ENCODE measurements around the gene DGKZ.

Gene DGKZ

DNA sequence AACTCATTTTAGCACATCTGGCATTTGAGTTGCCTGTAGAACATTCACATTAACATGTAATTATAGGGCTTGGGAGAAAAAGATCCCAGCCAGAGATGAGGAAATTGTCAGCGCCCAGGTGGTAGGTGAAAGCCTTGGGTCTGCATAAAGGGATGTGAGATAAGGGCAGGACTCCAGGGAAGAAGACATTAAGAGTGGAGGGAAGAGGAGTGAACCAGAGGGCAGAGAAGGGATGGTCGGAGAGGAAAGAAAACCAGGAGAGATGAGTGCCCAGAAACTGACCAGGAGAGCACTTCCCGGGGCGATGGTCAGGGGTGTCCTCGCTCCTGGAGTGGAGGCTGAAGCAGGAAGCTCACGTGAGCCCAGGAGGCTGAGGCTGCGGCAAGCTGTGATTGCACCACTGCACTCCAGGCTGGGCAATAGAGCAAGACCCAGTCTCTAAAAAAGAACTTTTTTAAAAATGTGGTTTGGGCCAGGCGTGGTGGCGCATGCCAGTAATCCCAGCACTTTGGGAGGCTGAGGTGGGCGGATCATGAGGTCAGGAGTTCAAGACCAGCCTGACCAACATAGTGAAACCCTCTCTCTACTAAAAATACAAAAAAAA lies 20.3 kb upstream of the DGKZ start:
- DNase-seq, result no peak

DNA sequence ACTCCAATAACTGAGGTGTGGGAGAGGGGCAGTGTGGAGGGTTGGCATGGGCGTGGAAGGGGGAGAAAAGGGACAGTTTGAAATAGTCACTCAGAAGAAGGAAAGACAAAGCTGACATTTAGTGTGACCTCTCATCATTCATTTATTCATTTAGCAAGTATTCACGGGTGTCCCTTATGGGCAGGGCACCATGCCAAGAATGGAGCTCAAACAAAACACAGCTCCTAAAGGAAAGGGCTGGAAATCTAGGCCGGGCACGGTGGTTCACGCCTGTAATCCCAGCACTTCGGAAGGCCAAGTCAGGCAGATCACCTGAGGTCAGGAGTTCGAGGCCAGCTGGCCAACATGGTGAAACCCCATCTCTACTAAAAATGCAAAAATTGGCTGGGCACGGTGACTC lies 19.4 kb upstream of the DGKZ start:
- DNase-seq, result no peak

DNA sequence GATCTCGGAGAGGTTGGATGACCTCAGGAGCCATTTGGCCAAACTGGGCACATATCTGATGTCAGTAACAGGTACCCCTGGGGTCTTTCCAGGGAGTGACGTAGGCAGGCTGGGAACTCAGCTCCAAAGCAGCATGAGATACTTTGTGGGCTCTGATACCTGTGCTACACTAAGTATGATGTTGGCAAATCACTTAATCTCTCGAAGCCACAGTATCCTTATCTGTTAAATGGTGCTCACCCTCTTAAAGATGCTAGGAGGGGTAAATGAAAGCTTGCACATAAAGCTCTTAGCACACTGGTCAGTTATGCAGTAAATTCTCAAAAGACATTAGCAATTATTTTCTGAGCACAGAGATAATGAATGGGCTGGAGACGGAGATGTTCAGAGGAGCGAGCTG lies 17.1 kb upstream of the DGKZ start:
- no peak for DNase-seq

DNA sequence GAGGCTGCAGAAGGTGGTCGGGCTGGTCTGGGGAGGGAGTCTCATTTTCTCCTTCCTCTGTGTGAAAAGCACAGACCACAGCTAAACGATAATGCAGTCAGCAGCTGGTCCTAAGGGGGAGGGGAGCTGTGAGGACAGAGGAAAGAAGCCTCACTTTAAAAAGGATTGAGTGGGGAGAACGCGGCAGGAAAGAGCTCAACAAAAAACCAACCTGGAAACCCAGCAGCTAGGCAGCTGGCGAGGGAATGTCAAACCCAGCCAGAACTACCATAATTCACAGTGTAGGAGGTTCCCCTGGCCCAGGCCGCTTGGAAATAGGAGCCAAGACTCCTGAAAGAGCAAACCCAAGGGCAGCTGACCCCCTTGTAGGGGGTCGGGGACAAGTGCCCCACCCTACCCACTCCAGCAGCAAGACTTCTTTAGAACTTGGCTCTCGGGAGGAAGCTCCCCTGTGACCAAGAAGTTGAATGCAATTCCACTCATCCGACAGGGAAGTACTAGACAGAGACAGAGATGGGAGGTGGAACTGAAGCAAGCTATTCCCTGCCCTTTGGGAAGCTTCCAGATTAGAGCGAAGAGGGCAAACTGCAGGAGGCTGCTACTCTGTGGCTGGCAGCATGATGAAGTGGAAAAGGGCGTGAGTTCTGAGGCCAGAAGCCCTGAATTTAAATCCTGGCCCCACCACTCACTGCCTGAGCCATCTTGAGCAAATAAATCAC lies 16.5 kb upstream of the DGKZ start:
- no peak for DNase-seq

DNA sequence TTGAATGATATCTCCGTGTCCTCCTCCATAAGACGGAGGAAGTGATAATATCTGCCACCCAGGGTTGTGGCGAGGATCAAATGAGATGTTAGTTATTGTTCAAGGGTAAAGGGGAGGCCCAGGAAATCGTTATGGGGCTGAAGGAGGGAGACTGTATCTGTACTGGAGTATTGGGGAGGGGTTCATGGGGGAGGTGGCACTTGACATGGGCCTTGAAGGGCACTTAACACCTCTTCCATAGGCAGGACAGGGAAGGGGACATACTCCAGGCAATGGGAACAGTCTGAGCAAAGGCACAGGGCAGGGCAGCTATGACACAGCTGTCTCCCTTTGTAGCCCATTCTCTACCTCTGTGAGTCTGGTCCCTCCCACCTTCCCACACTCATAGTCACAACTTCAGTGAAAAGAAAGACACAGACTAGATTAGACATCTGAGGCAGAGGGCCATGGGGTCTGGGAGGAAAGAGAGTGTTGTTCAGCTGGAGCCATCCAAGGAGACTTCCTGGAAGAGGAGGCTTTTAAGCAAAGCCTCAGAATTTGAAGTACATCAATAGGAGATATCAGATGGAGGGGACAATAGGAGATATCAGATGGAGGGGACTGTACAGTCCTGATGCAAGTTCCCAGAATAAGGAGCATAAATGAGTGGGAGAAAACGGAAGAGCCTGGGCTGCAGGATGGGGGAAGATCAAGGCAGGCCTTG lies 15.8 kb upstream of the DGKZ start:
- peak; percentile 47 to 49 for DNase-seq

DNA sequence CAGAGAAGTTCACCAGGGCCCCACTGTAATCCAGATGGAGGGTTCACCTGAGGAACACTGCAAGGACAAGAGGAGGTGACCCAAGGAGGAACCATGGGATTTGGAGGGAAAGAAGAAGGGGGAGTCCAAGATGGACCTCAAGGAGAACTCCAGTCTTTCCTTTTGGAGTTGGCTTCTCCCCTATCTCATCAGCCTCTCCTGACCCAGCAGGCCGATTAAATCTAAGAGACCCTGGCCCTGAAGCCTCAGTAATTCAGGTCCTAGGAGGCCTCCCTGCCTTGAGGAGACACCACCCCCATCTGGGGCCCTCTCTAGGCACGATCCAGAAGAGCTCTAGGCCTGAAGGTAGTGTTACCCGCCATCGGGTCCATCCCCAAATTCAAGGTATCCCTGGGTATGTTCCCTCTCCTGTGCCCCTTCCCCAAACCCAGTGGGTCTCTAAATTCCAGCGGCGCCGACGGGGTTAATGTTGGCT lies 15.1 kb upstream of the DGKZ start:
- no peak for DNase-seq

DNA sequence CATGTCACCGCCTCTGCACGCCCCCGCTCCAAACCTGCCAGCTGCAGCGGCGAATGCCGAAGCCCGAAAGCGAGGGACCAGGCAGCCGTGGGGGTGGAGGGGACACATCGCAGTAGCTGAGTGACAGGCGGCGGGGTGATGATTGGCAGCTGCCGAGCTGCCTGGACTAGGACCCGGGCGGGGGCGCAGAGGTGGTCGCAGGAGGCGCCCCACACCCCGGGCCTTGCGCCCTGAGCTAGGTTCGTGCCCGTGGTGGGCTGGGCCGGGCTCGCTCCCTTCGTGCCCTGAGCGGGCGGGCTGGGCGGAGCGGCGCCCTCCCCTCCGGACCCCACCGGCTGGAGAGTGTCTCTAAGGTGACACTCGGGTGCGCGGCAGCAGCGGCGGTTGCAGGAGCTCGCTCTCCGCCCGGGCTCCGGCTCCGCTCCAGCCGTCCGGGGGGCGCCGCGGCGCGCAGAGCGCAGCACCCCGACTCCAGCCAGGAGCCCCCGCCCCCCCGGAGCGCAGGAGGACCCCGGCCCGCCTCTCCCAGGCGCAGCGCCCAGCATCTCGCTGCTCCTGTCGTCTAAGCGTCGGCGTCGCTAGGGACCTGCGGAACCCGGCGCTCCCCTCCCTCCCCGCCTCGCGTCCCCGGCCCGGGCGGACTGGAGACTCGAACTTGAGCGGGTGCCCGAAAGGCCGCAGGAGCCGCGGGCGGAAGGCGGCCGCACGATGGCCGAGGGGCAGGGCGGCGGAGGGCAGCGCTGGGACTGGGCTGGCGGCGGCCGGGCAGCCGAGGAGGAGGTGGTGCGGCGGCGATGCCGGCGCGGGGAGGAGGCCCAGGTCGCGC lies 14.5 kb upstream of the DGKZ start:
- DNase-seq, result peak; percentile 67 to 75

DNA sequence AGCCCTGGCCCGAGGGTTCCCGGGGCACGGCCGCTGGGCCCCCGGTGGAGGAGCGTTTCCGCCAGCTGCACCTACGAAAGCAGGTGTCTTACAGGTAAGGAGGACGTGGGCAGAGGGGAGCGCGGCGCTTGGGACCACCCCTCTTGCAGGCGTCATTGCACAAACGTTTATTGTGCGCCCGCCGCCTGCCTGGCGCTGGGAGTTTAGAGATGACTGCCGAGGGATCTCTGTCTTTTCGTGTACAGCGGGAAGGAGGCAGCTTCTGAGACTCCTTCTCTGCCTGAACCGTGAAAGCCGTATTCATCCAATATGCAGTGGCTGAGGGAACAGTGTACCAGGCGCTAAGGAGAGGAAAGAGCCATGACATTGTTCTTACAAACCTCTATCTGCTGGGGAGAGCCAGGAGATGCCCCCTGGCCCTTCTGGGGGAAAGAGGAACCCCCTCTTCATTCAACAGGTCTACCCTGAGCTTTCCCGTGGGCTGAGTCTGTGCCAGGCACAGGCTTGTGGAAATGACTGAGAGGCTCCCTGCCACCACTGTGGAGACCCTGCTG lies 13.8 kb upstream of the DGKZ start:
- peak in 1 of 2 experiments; percentile 21 for DNase-seq

DNA sequence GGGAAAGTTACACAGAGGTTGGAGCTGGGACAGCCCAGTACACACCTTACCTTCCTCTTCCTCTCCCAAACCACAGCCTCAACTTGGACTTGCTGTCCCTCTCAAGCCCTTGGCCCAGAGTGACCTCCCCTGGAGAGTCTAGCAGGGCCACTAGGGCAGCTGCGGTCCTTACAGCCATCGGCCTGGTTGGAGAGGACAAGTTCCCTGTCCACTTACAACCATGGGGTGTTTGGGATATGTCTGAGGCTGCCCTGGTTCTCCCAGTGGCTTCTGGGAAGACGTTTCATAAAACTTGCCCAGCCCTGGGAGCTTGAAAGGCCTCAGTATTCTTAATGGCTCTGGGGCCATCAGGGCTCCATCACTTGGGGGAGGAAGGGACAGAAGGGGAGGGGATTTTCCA lies 13.1 kb upstream of the DGKZ start:
- DNase-seq, result no peak

DNA sequence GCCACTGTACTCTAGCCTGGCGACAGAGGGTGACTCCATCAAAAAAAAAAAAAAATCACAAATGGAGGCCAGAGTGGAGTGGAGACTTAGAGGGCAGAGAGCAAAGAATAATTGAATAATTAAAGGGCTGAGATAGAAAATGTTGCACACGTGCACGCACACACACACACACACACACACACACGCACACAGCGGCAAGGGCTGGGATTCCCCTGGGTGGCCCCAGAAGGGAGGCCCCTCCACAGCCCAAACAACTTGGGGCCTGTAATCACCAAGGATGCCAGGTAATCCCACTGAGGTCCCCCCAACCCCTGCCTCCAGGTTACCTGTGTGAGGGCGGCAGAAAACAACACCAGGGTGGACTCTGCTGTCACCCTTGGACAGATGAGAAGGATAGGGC lies 12.0 kb upstream of the DGKZ start:
- no peak for DNase-seq

DNA sequence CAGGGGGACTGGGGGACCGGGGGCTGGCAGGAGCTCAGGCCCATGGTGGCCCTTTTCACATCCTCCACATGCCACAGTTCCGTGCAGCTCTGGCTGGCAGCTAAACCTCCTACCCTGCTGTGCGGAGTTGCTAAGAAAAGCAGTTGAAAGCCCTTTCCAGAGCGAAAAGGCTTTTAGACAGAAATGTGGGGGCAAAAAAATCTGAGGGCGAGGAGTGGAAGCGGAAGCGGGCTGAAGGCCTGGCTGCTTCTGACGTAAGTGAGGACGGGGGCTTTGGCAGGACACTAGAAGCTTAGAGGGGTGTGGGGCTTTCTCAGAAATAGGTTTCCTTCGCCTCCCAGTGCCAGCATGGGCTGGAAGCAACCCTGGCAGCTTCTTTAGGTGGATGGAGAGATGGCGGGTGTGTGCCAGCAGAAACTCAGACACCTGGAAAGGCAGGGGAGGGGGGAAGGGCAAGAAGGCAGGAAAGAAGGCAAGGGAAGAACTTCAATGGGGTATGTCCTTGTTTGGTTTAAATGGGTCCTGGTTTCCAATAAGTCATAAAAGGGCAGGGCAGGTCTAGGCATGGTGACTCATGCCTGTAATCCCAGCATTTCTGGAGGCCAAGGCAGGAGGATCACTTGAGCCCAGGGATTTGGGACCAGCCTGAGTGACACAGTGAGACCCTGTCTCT lies 11.2 kb upstream of the DGKZ start:
- DNase-seq, result no peak

DNA sequence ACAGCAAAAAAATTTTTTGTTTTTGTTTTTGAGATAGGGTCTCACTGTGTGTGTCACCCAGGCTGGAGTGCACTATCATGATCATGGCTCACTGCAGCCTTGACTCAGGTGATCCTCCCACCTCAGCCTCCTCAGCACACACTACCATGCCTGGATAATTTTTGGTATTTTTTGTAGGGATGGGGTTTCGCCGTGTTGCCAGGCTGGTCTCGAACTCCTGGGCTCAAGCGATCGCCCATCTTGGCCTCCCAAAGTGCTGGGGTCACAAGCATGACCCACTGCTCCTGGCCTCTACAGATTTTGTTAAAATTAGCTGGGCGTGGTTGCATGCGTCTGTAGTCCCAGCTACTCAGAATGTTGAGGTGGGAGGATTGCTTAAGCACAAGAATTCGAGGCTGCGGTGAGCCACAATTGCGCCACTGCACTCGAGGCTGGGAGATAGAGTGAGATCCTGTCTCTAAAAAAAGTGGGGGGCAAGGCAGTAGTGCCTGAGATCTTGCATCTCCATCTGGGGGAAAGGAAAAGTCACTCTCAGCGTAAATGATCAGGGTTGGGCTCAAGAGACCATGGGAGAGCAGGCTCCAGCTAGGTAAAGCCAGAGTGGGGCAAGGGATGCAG lies 10.6 kb upstream of the DGKZ start:
- no peak for DNase-seq

DNA sequence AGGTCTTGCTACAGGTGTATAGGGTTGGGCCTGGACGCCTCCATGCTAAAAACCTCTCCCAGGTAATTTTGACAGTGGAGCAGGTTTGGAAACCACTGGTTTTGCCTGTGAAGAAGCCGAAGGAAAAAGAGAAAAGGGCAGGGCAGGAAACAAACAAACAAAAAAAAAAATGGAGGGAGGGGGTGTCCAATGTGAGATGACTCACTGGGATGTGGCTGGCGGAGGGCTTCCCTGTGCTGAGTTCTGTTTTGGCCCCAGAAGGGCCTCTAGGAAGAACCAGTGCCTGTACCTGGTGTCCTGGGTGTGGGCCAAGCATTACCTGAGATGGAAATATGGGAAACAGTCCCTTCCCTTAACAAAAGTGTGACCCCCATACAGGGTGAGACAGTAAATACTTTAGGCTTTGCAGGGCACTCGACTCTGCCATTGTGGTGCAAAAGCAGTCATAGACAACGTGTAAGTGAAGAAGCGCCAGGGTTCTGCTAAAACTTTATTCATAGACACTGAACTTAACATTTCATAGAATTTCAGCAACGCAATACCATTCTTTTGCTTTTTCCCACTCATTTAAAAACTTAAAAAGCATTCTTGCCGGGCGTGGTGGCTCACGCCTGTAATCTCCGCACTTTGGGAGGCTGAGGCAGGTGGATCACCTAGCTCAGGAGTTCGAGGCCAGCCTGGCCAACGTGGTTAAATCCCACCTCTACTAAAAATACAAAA lies 9.5 kb upstream of the DGKZ start:
- DNase-seq, result no peak

DNA sequence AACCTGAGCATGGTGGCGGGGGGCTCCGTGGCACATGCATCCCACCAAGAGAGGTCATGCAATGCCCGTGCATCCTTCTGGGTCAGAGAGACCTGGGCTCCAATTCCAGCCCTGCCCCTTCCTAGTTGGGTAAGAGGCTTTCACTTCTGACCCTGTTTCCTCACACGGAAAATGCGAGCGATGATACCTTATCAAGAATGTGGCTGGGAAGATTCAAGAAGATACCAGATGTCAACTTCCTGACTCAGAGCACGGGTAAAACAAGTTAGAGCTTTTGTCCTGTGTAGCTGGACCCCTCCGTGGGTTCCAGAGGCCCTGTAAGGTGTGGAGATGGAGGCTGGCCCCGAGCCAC lies 8.7 kb upstream of the DGKZ start:
- DNase-seq, result no peak

DNA sequence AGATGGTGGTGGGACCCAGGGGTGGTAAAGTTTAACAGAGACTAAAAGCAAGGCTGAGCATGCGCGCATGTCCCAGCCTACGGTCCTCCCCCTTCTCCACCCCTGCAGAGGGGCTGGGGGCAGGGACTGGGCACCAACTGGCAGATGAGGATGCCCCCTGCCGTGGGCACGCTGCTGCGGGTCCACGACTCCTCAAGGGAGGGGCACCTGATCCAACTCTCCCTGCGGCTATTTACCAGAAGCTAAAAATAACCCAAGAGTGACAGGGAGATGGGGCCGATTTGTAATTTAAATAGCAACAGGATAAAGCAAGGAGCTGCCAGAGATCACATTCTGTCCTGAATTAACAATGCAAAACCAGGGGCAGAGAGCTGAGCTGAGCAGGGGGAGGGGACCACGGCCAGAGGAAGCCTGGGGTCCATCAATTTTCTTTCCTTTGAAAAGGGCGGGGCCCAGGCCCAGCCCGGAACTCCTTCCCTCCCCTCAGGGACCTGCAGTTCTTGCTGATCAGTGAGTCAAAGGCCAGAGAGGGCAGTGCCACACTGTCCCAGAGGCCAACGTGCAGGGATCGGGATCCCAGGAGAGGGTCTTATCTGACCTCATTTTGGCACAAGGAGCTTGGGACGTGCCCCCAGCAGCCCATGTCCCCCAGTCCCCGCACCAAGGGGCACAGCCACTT lies 8.1 kb upstream of the DGKZ start:
- no peak for DNase-seq

DNA sequence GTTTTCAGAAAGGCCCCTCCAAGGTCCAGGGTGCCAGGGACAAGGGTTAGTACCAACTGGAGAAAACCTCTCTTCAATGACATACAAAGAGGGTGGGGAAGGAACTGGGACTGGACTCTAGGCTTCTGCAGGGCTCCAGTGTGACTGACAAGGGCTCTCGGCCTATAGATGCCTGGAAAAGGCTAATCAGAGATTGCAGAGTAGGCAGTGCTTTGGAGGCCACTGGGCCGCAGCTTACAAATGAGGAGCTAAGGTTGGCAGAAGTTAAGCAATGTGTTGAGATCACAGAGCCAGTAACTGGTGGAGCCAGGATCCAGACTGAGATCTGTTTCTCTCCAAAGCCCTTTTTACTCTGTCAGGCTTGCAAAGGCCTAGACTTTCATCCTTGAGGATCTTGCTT lies 7.4 kb upstream of the DGKZ start:
- no peak for DNase-seq

DNA sequence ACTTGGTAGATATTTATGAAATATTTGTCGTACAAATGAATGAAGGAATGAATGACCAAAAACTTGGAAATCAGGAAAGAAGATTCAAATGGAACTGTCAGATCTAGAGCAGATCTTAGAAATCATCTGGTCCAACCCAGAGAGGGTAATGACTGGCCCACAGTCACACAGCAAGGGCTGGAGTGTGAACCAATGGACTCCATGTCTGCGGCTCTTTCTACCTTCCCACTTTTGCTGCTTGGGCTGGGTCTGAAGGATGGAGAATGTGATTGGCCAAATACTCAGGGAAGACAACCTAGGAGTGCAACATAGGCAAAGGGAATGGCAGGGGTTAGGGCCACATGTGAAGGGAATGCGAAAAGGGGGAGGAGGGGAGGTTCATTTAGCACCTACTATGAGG lies 5.8 kb upstream of the DGKZ start:
- DNase-seq, result no peak

DNA sequence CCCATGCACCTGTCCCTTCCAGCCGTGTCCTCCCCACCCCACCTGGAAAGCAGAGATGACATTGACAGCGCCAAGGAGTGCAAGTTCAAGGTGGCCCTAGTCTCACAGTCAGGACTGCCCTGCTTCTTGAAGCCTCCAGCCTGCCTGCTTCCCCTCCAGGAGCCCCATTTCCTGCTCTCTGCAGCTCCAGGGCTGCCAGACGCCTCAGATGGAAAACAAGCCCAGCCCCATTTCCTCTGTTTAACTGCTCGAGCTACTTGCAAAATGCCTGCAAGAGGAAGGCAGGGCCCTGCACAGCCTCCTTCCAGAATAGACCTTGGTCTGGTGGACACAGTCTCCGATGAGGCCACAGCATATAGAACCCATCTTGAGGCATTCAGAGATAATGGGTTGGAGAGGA lies 5.0 kb upstream of the DGKZ start:
- DNase-seq, result no peak

DNA sequence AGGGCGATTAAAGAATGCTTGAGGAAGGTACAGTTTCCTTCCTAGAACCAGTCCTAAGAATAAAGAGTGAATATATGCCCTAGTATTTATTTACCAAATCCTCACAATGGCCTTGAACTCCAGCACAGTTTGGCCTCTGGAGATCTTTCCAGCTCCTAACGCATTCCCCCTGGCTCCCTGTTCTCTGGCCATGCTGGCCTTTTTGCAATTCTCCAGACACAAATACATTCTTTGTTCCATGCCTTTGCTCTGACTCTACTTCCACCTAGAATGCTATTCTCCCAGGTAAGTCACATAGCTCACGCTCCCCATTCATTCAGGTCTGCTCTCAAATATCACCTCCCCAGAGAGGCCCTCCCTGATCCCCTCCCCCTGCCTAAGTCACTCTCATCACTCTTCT lies 3.7 kb upstream of the DGKZ start:
- DNase-seq, result no peak

DNA sequence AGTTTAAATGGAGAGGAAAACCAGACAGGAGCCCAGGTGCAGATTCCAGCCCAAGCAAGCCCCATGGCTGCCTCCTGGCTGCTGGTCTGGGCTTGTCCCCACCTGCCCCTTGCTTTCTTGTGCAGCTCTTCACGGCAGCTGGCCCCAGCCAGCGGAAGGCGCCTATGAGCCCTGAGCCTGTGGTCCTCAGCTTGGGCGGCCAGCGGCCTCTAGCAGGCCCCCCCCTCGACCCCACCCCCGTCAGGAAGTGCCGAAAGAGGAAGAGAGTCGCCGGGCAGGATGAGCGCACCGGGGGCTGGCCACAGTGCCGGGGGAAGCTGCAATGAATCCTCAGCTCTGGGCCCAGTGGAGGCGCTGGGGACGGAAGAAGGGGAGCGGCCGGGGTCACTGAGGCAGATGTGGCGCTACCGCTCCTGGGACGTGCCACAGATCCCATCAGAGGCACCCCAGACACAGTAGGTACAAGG lies 2.1 kb upstream of the DGKZ start:
- DNase-seq, result no peak
